Measurements from ENCODE around the gene RAB3GAP1. TPM values are rescaled to one million over a fixed set of nuclear protein-coding genes. Genes with fewer than 3 reads are reported as not detected.

Gene RAB3GAP1
- polyA plus RNA-seq, 1 donor from 2014 or later, result 43.3 TPM

GRCh38 chr2:135140606-135141005 lies 88.5 kb downstream of the RAB3GAP1 start:
- Histone ChIP-seq H4K20me1 (ENCODE audit: insufficient read depth) (no peaks in the 10 kb centered on the region), H3K79me2 (replicated peaks; ENCODE audit: insufficient read depth, low read length) (no peaks in the 10 kb centered on the region), H3F3A (ENCODE audit: insufficient read depth, low read length, poor library complexity, severe bottlenecking) (no peaks in the 10 kb centered on the region), H3K27ac (ENCODE audit: low read length) (no peak overlapping the region), H3K27me3 (ENCODE audit: insufficient read depth, low read depth, low read length) (no peaks in the 10 kb centered on the region), H3K9ac (ENCODE audit: low read length) (no peak overlapping the region), H3K36me3 (ENCODE audit: insufficient read depth, low read length) (peaks cover 6% of the 10 kb centered on the region), H3K4me3 (ENCODE audit: low read length) (no peak overlapping the region), H2AFZ (ENCODE audit: low read depth, low read length) (no peak overlapping the region), H3K9me2 (ENCODE audit: insufficient read depth, low read length) (no peaks in the 10 kb centered on the region), H3K4me2 (ENCODE audit: low read length) (no peak overlapping the region), H3K9me3 (ENCODE audit: low read length) (no peaks in the 10 kb centered on the region)
- TF ChIP-seq REST (IDR thresholded peaks at IDR 0.05; ENCODE audit: borderline replicate concordance), result no peak
- TF ChIP-seq EZH2 (IDR thresholded peaks at IDR 0.05; ENCODE audit: borderline replicate concordance, insufficient read depth, low read length, poor library complexity, severe bottlenecking), result no peak
- TF ChIP-seq SMC3 (conservative IDR thresholded peaks at IDR 0.05; ENCODE audit: poor library complexity), result no peak
- TF ChIP-seq RAD21 (conservative IDR thresholded peaks at IDR 0.05), result no peak
- TF ChIP-seq TAF1 (IDR thresholded peaks at IDR 0.05; ENCODE audit: low read depth), result no peak
- no peak for TF ChIP-seq MXI1 (conservative IDR thresholded peaks at IDR 0.05; ENCODE audit: poor library complexity, severe bottlenecking)
- TF ChIP-seq POLR2AphosphoS5 (IDR thresholded peaks at IDR 0.05), result no peak
- no peak for TF ChIP-seq CTCF (IDR thresholded peaks at IDR 0.05; ENCODE audit: poor library complexity, severe bottlenecking)
- no peak for TF ChIP-seq EP300 (conservative IDR thresholded peaks at IDR 0.05; ENCODE audit: poor library complexity, severe bottlenecking)

- H3K9me2 ChIP-seq (ENCODE audit: insufficient read depth, low read length), result no peaks in the 10 kb centered on the region
- no peaks in the 10 kb centered on the region for H3F3A ChIP-seq (ENCODE audit: insufficient read depth, low read length, poor library complexity, severe bottlenecking)
- no peak overlapping the region for H3K4me2 ChIP-seq (ENCODE audit: low read length)
- no peaks in the 10 kb centered on the region for H4K20me1 ChIP-seq (ENCODE audit: insufficient read depth)
- H3K9ac ChIP-seq (ENCODE audit: low read length), result no peak overlapping the region
- H3K27ac ChIP-seq (ENCODE audit: low read length), result no peak overlapping the region
- no peaks in the 10 kb centered on the region for H3K27me3 ChIP-seq (ENCODE audit: insufficient read depth, low read depth, low read length)
- H3K4me3 ChIP-seq (ENCODE audit: low read length), result no peak overlapping the region
- H3K79me2 ChIP-seq (replicated peaks; ENCODE audit: insufficient read depth, low read length), result no peaks in the 10 kb centered on the region
- H3K36me3 ChIP-seq (ENCODE audit: insufficient read depth, low read length), result peaks cover 4% of the 10 kb centered on the region
- no peaks in the 10 kb centered on the region for H3K9me3 ChIP-seq (ENCODE audit: low read length)
- H2AFZ ChIP-seq (ENCODE audit: low read depth, low read length), result no peak overlapping the region
- TF ChIP-seq POLR2AphosphoS5 (IDR thresholded peaks at IDR 0.05), result no peak
- no peak for TF ChIP-seq SMC3 (conservative IDR thresholded peaks at IDR 0.05; ENCODE audit: poor library complexity)
- TF ChIP-seq CTCF (IDR thresholded peaks at IDR 0.05; ENCODE audit: poor library complexity, severe bottlenecking), result no peak
- TF ChIP-seq RAD21 (conservative IDR thresholded peaks at IDR 0.05), result no peak
- TF ChIP-seq TAF1 (IDR thresholded peaks at IDR 0.05; ENCODE audit: low read depth), result no peak
- no peak for TF ChIP-seq EZH2 (IDR thresholded peaks at IDR 0.05; ENCODE audit: borderline replicate concordance, insufficient read depth, low read length, poor library complexity, severe bottlenecking)
- TF ChIP-seq EP300 (conservative IDR thresholded peaks at IDR 0.05; ENCODE audit: poor library complexity, severe bottlenecking), result no peak
- TF ChIP-seq REST (IDR thresholded peaks at IDR 0.05; ENCODE audit: borderline replicate concordance), result no peak
- no peak for TF ChIP-seq MXI1 (conservative IDR thresholded peaks at IDR 0.05; ENCODE audit: poor library complexity, severe bottlenecking)
These were observed 90.2 kb downstream of the RAB3GAP1 start for GRCh38 chr2:135142323-135142722.

All from neural cell (in vitro differentiated cells).